GM23338 (cell line): ENCODE data around the gene DIAPH3. TPM values are rescaled to one million over a fixed set of nuclear protein-coding genes. Genes with fewer than 3 reads are reported as not detected.

ENCODE experiments used
- ATAC-seq: fragments of 200-7000 bp; cut with Tn5 transposase; 3 replicates; pipeline ENCODE4 v1.9.1; 2020
- DNase-seq: peaks from one replicate; pipeline ENCODE4 v3.0.0-alpha.2; 2015; ENCODE audit warnings: low spot score
- H2AFZ ChIP-seq: fragments of 200-600 bp; sonication (generic); 2 replicates; pipeline ENCODE4 v1.8.0; 2016; ENCODE audit warnings: antibody characterized with exemption, mild to moderate bottlenecking, moderate library complexity
- H3F3A ChIP-seq: fragments of 200-600 bp; sonication (generic); replicated peaks from 2 replicates; pipeline ENCODE4 v1.8.0; 2017; ENCODE audit warnings: antibody characterized with exemption, mixed run types, low read depth
- H3K27ac ChIP-seq: fragments of 200-600 bp; sonication (generic); 2 replicates; pipeline ENCODE4 v1.6.1; 2016; ENCODE audit warnings: low read depth
- H3K27me3 ChIP-seq: fragments of 200-600 bp; sonication (generic); 2 replicates; pipeline ENCODE4 v1.8.0; 2016; ENCODE audit warnings: mild to moderate bottlenecking, mixed run types, moderate library complexity; ENCODE audit not compliant: insufficient read depth
- H3K36me3 ChIP-seq: fragments of 200-600 bp; sonication (generic); 2 replicates; pipeline ENCODE4 v1.8.0; 2016; ENCODE audit warnings: mild to moderate bottlenecking; ENCODE audit not compliant: insufficient read depth
- H3K4me1 ChIP-seq: fragments of 200-600 bp; sonication (generic); 2 replicates; pipeline ENCODE4 v1.8.0; 2016; ENCODE audit warnings: mild to moderate bottlenecking, moderate library complexity; ENCODE audit not compliant: insufficient read depth
- H3K4me2 ChIP-seq: fragments of 200-600 bp; sonication (generic); 2 replicates; pipeline ENCODE4 v1.7.1; 2017; ENCODE audit warnings: mixed run types
- H3K4me3 ChIP-seq: fragments of 200-600 bp; sonication (generic); 2 replicates; pipeline ENCODE4 v1.6.1; 2016; ENCODE audit warnings: mixed run types
- H3K79me2 ChIP-seq: fragments of 200-600 bp; sonication (generic); replicated peaks from 2 replicates; pipeline ENCODE4 v1.8.0; 2017; ENCODE audit warnings: mild to moderate bottlenecking; ENCODE audit not compliant: insufficient read depth
- H3K9me2 ChIP-seq: fragments of 200-600 bp; sonication (generic); 2 replicates; pipeline ENCODE4 v1.8.0; 2017; ENCODE audit not compliant: insufficient read depth
- H4K20me1 ChIP-seq: fragments of 200-600 bp; sonication (generic); replicated peaks from 2 replicates; pipeline ENCODE4 v1.8.0; 2017; ENCODE audit warnings: mild to moderate bottlenecking; ENCODE audit not compliant: insufficient read depth
- H3K27ac Mint-ChIP-seq: 2 replicates; pipeline ENCODE4 v1.8.0; 2020; ENCODE audit warnings: inconsistent platforms, mild to moderate bottlenecking, moderate library complexity, mixed read lengths
- H3K27me3 Mint-ChIP-seq: 3 replicates; pipeline ENCODE4 v1.8.0; 2022; ENCODE audit warnings: low read depth, mild to moderate bottlenecking, moderate library complexity, mixed read lengths, inconsistent platforms; ENCODE audit not compliant: insufficient read depth, poor library complexity
- H3K36me3 Mint-ChIP-seq: 3 replicates; pipeline ENCODE4 v1.8.0; 2021; ENCODE audit warnings: low read depth, mild to moderate bottlenecking, inconsistent platforms, moderate library complexity, mixed read lengths
- H3K4me1 Mint-ChIP-seq: 3 replicates; pipeline ENCODE4 v1.8.0; 2020; ENCODE audit warnings: mild to moderate bottlenecking, inconsistent platforms, mixed read lengths
- H3K4me3 Mint-ChIP-seq: 3 replicates; pipeline ENCODE4 v1.8.0; 2021; ENCODE audit warnings: moderate library complexity, mild to moderate bottlenecking, inconsistent platforms, mixed read lengths
- H3K9me3 Mint-ChIP-seq: 3 replicates; pipeline ENCODE4 v1.8.0; 2020; ENCODE audit warnings: moderate library complexity, mild to moderate bottlenecking, inconsistent platforms, mixed read lengths
- CREB1 ChIP-seq: fragments of 250-450 bp; sonication (Bioruptor Pico); IDR thresholded peaks from 2 replicates; pipeline ENCODE4 v1.5.0; 2020; ENCODE audit warnings: low read depth, mild to moderate bottlenecking, moderate library complexity
- EZH2 ChIP-seq: fragments of 200-600 bp; sonication (generic); IDR thresholded peaks from one replicate; pipeline ENCODE4 v1.8.0; 2017; ENCODE audit warnings: antibody characterized with exemption, mild to moderate bottlenecking, low read depth; ENCODE audit not compliant: unreplicated experiment
- EZH2phosphoT487 ChIP-seq: fragments of 200-600 bp; sonication (generic); IDR thresholded peaks from one replicate; pipeline ENCODE4 v1.8.1; 2018; ENCODE audit warnings: antibody characterized with exemption; ENCODE audit not compliant: unreplicated experiment
- JUNB ChIP-seq: IDR thresholded peaks from one replicate; pipeline ENCODE4 v1.6.1; 2016; ENCODE audit warnings: antibody characterized with exemption; ENCODE audit not compliant: unreplicated experiment
- NANOG ChIP-seq: IDR thresholded peaks from 2 replicates; pipeline ENCODE4 v1.6.1; 2016; ENCODE audit warnings: antibody characterized with exemption, borderline replicate concordance
- POLR2AphosphoS5 ChIP-seq: IDR thresholded peaks from 2 replicates; pipeline ENCODE4 v1.6.1; 2016; ENCODE audit warnings: antibody characterized with exemption, low read depth
- STAT1 ChIP-seq: IDR thresholded peaks from one replicate; pipeline ENCODE4 v1.6.1; 2016; ENCODE audit warnings: antibody characterized with exemption; ENCODE audit not compliant: unreplicated experiment
- ZNF331 ChIP-seq: fragments of 250-450 bp; sonication (Bioruptor Pico); IDR thresholded peaks from 2 replicates; pipeline ENCODE4 v1.5.0; 2020; ENCODE audit warnings: low read depth, mild to moderate bottlenecking, moderate library complexity
- polyA plus RNA-seq: library from polyadenylated mRNA; unstranded; fragments of >200 nt; fragmentation: Nextera tagmentation; extraction: Ambion mirVana; gene quantifications from 2 replicates; pipeline ENCODE4 v1.2.1, GENCODE V29; 2016
- total RNA-seq: library from RNA; depleted of rRNA; stranded (reverse); fragments of >200 nt; shearing (Covaris generic); gene quantifications from 2 replicates; pipeline ENCODE4 v1.2.3, GENCODE V29; 2014
- TF ChIP-seq, protein P1 (sequence below): fragments of 250-450 bp; sonication (Bioruptor Pico); IDR thresholded peaks from 2 replicates; pipeline ENCODE4 v1.5.0; 2020; ENCODE audit warnings: mild to moderate bottlenecking, moderate library complexity
- TF ChIP-seq, protein P2 (sequence below), 2 experiments: fragments of 200-600 bp in 1 of 2; sonication (generic) in 1 of 2; conservative IDR thresholded peaks; 2 replicates each; pipeline versions ENCODE4 v1.5.1 to v1.6.1; 2016 to 2017; ENCODE audit warnings: antibody characterized with exemption in 2 of 2, low read depth in 2 of 2, mild to moderate bottlenecking in 2 of 2, moderate library complexity in 1 of 2
- TF ChIP-seq, protein P3 (sequence below): IDR thresholded peaks from 2 replicates; pipeline ENCODE4 v1.6.1; 2016; ENCODE audit warnings: antibody characterized with exemption

The DIAPH3 gene
- total and polyA plus RNA-seq, 2 experiments from 2014 or later = 23.4 to 30.2 TPM

DNA sequence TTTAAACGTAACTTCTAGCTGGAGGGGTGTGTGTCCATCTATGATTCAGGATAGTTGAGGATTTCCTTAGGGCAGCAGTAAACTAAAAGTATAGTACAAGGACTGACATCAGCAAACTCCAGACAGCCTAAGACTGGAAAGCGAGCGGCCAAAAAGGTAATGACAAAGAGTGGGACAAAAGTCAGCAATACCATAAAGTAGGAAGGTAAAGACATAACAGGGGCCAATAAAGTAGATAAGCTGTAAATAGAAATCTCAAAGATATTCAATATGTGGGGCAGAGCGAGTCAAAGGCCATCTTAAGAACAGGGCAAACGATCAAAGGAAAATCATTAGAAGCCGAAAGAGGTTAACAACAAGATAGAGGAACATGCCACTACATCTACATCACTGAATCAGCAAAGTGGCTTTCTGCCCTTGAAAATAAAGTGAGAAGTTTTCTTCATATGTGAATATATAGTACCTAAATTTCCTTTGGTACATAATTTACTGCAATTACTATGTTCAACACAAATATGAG, 167.2 kb downstream of the DIAPH3 start:
- H3K9me3 Mint-ChIP-seq = no peaks in the 10 kb centered on the region
- H2AFZ ChIP-seq = no peak overlapping the region
- no peaks in the 10 kb centered on the region for H3F3A ChIP-seq
- no peaks in the 10 kb centered on the region for H3K79me2 ChIP-seq
- H3K27me3 Mint-ChIP-seq = no peaks in the 10 kb centered on the region
- TF ChIP-seq ZNF331 (CRISPR knock-in tag) (no peak), STAT1 (no peak), JUNB (no peak), NANOG (no peak), EZH2phosphoT487 (no peak), POLR2AphosphoS5 (no peak), CREB1 (no peak), EZH2 (no peak)
- TF ChIP-seq, protein P1, sequence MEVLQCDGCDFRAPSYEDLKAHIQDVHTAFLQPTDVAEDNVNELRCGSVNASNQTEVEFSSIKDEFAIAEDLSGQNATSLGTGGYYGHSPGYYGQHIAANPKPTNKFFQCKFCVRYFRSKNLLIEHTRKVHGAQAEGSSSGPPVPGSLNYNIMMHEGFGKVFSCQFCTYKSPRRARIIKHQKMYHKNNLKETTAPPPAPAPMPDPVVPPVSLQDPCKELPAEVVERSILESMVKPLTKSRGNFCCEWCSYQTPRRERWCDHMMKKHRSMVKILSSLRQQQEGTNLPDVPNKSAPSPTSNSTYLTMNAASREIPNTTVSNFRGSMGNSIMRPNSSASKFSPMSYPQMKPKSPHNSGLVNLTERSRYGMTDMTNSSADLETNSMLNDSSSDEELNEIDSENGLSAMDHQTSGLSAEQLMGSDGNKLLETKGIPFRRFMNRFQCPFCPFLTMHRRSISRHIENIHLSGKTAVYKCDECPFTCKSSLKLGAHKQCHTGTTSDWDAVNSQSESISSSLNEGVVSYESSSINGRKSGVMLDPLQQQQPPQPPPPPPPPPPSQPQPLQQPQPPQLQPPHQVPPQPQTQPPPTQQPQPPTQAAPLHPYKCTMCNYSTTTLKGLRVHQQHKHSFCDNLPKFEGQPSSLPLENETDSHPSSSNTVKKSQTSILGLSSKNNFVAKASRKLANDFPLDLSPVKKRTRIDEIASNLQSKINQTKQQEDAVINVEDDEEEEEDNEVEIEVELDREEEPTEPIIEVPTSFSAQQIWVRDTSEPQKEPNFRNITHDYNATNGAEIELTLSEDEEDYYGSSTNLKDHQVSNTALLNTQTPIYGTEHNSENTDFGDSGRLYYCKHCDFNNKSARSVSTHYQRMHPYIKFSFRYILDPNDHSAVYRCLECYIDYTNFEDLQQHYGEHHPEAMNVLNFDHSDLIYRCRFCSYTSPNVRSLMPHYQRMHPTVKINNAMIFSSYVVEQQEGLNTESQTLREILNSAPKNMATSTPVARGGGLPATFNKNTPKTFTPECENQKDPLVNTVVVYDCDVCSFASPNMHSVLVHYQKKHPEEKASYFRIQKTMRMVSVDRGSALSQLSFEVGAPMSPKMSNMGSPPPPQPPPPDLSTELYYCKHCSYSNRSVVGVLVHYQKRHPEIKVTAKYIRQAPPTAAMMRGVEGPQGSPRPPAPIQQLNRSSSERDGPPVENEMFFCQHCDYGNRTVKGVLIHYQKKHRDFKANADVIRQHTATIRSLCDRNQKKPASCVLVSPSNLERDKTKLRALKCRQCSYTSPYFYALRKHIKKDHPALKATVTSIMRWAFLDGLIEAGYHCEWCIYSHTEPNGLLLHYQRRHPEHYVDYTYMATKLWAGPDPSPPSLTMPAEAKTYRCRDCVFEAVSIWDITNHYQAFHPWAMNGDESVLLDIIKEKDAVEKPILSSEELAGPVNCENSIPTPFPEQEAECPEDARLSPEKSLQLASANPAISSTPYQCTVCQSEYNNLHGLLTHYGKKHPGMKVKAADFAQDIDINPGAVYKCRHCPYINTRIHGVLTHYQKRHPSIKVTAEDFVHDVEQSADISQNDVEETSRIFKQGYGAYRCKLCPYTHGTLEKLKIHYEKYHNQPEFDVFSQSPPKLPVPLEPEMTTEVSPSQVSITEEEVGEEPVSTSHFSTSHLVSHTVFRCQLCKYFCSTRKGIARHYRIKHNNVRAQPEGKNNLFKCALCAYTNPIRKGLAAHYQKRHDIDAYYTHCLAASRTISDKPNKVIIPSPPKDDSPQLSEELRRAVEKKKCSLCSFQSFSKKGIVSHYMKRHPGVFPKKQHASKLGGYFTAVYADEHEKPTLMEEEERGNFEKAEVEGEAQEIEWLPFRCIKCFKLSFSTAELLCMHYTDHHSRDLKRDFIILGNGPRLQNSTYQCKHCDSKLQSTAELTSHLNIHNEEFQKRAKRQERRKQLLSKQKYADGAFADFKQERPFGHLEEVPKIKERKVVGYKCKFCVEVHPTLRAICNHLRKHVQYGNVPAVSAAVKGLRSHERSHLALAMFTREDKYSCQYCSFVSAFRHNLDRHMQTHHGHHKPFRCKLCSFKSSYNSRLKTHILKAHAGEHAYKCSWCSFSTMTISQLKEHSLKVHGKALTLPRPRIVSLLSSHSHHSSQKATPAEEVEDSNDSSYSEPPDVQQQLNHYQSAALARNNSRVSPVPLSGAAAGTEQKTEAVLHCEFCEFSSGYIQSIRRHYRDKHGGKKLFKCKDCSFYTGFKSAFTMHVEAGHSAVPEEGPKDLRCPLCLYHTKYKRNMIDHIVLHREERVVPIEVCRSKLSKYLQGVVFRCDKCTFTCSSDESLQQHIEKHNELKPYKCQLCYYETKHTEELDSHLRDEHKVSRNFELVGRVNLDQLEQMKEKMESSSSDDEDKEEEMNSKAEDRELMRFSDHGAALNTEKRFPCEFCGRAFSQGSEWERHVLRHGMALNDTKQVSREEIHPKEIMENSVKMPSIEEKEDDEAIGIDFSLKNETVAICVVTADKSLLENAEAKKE (CRISPR knock-in tag) = no peak
- TF ChIP-seq, protein P2, sequence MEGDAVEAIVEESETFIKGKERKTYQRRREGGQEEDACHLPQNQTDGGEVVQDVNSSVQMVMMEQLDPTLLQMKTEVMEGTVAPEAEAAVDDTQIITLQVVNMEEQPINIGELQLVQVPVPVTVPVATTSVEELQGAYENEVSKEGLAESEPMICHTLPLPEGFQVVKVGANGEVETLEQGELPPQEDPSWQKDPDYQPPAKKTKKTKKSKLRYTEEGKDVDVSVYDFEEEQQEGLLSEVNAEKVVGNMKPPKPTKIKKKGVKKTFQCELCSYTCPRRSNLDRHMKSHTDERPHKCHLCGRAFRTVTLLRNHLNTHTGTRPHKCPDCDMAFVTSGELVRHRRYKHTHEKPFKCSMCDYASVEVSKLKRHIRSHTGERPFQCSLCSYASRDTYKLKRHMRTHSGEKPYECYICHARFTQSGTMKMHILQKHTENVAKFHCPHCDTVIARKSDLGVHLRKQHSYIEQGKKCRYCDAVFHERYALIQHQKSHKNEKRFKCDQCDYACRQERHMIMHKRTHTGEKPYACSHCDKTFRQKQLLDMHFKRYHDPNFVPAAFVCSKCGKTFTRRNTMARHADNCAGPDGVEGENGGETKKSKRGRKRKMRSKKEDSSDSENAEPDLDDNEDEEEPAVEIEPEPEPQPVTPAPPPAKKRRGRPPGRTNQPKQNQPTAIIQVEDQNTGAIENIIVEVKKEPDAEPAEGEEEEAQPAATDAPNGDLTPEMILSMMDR (conservative IDR thresholded peaks at IDR 0.05; ENCODE audit: low read depth in 2 of 2) = no peak
- TF ChIP-seq, protein P3, sequence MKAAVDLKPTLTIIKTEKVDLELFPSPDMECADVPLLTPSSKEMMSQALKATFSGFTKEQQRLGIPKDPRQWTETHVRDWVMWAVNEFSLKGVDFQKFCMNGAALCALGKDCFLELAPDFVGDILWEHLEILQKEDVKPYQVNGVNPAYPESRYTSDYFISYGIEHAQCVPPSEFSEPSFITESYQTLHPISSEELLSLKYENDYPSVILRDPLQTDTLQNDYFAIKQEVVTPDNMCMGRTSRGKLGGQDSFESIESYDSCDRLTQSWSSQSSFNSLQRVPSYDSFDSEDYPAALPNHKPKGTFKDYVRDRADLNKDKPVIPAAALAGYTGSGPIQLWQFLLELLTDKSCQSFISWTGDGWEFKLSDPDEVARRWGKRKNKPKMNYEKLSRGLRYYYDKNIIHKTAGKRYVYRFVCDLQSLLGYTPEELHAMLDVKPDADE = no peak
- no peaks in the 10 kb centered on the region for H3K36me3 ChIP-seq
- H3K36me3 Mint-ChIP-seq = no peaks in the 10 kb centered on the region
- peaks cover 4% of the 10 kb centered on the region for H3K4me1 Mint-ChIP-seq
- H4K20me1 ChIP-seq = no peaks in the 10 kb centered on the region
- H3K27ac ChIP-seq = no peak overlapping the region
- no peak overlapping the region for H3K4me3 Mint-ChIP-seq
- H3K27ac Mint-ChIP-seq = no peak overlapping the region
- H3K4me2 ChIP-seq = no peak overlapping the region
- no peak overlapping the region for H3K4me3 ChIP-seq
- H3K9me2 ChIP-seq = no peaks in the 10 kb centered on the region
- DNase-seq (no peak), ATAC-seq (no peak)
- H3K4me1 ChIP-seq = peaks cover 11% of the 10 kb centered on the region; the same call in 1 of the 2 replicates
- no peaks in the 10 kb centered on the region for H3K27me3 ChIP-seq
